HG02623 (cell line): ENCODE measurements around the gene CHST3.

Source experiments
- ATAC-seq: cut with Tn5 transposase; IDR thresholded peaks from one replicate; pipeline ENCODE4 v1.9.1; 2021; ENCODE audit warnings: moderate library complexity; ENCODE audit not compliant: unreplicated experiment

CHST3 gene

DNA sequence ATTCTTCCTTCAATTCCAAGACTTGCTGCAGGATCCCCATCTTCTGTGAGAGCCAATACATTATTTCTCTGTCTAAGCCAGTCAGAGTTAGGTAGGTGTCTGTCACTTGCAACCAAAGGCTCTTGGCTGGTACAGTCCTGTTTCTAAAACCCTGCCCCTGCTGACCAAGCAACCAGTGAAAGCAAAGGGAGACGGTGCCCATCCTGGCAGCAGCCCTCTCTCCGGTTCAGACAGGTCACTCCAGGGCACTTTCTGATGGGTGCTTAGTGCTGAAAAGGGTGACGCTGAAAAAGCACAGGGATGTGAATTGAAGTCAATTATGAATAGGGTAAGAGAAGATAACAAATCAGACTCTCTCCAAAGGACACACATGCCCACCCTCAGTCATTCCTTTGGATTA, 86.7 kb downstream of the CHST3 start:
- ATAC-seq, result no peak

DNA sequence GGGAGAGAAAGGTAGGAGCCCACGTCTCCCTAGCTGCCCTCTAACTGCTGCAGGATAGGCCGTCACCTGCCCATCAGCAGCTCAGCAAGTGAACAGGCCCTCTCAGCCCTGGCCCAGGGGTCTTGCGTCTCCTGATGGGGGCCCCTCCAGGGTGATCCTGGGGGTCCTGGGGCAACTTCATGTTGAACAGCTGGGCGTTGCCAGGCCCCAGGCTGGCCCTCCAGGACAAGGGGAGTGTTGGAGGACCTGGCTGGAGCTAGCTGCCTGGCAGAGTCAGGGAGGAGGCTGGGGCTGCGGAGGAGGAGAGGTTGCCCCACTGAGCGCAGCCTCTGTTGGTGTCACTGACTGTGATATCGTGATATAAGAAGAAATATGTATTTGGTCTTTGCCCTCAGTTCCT, 89.5 kb downstream of the CHST3 start:
- no peak for ATAC-seq

DNA sequence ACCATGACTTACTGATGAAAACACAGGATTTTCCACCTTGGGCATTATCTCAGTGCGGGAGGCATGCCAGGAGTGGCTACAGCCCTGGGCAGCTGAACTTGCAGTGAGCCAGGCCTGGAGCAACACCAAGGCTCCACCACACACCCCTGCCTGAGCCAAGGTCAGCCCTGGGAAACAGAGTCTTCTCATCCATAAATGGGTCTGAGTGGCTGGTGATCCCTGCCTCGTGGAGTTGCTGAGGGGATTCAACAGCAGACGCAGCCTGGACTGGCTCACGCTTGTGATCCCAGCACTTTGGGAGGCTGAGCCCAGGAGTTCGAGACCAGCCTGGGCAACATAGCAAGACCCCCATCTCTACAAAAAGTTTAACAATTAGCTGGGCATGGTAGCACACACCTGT, 91.9 kb downstream of the CHST3 start:
- no peak for ATAC-seq

DNA sequence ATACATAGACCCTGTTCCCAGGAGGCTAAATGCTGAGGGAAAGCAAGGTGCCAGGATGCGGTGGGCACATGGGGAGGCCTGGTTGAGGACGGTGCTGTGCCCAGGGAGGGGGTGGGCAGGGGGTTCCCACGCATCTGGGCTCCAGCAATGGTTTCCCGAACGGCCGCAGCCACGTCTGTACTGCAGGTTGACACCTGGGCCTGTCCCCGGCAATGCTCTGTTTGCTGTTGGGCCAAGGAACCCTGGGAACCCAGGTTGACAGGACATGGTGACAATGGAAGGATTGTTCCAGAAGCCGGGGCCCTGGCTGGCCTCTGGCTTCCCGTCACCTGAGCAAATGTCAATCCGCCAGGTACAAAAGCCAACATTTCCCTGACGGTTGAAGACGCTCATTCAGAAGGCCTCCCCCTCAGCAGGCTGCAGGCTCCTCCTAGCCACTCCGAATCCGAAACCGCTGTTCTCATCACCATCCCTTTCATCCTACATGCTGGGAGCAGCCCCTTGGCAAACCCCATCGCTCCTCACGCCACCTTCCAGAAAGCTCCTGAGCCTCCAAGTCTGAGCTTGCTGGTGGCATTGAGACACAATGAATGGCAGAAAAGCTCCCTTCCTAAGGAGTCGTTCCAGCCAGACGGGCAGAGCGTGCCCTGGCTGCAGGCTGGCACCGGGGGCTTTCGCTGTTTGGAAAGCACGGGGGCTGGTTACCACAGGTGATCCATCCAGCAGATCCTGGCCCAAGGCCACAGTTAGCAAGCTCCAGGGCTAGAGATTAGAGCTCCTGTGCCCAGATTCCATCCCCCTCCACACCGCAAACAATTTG, 92.9 kb downstream of the CHST3 start:
- no peak for ATAC-seq

DNA sequence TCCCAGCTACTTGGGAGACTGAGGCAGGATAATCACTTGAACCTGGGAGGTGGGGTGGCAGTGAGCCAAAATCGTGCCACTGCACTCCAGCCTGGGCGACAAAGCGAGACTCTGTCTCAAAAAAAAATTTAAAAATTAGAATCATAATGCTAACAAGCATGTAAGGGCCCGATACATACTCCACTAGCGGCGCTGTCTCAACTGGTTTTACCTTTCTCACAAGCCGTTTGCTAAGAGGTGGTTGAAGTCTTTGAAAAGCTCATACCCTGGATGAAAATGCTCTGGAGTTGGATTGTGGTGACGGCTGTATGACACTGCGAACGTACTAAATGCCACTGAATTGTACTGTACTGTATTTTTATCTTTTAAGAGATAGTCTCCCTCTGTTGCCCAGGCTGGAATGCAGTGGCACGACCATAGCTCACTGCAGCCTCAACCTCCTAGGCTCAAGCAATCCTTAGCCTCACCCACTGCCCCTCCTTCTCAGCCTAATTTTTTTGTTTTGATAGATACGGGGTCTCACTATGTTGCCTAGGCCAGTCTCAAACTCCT, 94.2 kb downstream of the CHST3 start:
- no peak for ATAC-seq

DNA sequence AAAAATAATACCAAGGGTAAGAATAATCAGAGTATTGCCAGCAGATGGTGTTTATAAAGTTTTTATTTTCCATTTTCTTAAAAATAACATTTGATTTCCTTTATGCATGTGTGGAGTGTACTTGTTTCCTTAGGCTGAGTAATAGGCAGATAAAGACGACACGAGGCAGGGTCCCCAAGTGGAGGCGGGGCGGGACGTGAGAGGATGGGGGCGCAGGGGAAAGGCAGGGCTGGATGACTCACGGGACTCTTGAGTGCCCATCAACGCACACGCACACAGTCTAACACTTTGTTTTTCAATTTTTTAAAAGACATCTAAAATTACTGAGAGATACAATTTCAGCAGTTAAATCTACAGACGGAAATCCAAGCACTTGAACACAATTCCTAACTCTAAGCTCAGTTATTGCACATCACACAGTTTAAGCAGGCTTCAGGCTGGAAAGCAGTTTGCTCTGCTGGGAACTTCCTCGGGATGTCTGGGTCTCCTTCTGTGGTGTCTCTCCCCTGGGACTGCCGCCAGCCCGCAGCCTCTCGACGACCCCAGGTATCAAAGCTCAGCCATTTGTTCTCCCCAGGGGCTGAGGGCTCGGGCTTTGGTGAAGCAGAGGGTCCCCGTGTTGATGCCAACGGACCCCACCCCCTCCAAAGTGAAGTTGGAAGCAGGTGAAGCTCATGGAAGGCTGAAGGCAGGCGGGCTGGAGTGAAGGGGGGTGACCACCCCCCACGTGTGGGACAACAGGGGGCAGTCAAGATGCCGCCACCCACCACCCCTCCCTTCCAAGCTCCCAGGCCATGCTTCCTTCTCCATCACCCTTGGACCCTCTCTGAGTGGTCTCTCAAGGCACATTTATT, 95.0 kb downstream of the CHST3 start:
- ATAC-seq, result no peak

DNA sequence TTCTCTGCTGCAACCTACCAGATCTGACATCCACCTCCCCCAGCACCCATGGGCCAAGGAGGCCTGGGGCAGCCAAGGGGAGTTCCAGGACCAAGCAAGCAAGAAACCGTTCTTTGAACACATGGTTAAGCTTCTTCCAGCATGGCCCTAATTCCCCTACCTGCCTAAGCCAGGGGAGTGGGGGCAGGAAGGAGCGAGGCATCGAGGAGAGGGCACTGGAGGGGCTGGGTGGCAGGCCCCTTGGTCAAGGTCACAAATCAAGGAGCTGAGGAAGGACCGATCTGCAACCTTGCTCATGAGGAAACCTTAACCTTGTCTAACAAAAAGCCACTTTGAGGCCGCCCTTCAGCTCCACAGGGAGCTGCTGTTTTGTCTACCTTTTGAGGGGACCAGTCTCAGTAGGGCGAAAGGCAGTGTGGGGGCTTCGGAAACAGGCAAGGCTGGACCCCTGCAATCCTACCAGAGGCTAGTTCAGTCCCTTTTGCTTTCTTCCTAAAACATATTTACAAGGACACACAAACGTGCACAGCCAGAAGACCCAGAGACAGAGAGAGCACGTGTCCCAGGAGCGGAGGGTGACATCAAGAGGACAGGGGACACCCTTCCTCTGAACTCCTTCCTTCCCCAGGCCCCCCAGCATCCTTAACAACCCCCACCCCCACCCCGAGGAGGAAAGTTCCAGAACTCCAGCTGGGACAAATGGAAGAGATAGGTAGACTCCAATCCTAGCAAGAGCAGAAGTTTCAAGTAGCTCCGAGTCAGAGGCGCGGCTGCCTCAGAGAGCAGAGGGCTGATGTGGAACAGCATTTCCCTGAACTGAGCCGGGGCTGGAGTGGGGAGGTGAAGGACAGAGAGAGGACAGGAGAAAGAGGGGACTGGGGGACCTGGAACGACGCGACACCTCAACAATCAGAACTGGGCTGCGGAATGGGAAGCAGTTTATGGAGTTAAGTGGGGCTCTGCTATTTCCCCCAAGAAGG, 95.9 kb downstream of the CHST3 start:
- no peak for ATAC-seq

GRCh38 chr10:72061491-72061890, 97.3 kb downstream of the CHST3 start:
- no peak for ATAC-seq

GRCh38 chr10:72061930-72062329, 97.7 kb downstream of the CHST3 start:
- ATAC-seq, result no peak

- ATAC-seq, result no peak
These were observed 98.2 kb downstream of the CHST3 start for GRCh38 chr10:72062382-72062781.
